HG03520 (cell line): ENCODE measurements around the gene RFX3.

Experiments used
- ATAC-seq: cut with Tn5 transposase; IDR thresholded peaks from one replicate; pipeline ENCODE4 v1.9.1; 2021; ENCODE audit warnings: mild to moderate bottlenecking, moderate library complexity; ENCODE audit not compliant: unreplicated experiment

The RFX3 gene

GRCh38 chr9:3478549-3478953 lies 47.2 kb downstream of the RFX3 start:
- peak; percentile 35 for ATAC-seq

GRCh38 chr9:3477236-3477834 lies 48.5 kb downstream of the RFX3 start:
- ATAC-seq, result peak; percentile 24

- no peak for ATAC-seq
These were observed 50.3 kb downstream of the RFX3 start for GRCh38 chr9:3475300-3476020.

- no peak for ATAC-seq
These were observed 51.0 kb downstream of the RFX3 start for GRCh38 chr9:3474821-3475220.

GRCh38 chr9:3473405-3473804 lies 52.4 kb downstream of the RFX3 start:
- no peak for ATAC-seq

GRCh38 chr9:3471883-3472282 lies 53.9 kb downstream of the RFX3 start:
- ATAC-seq, result no peak

DNA sequence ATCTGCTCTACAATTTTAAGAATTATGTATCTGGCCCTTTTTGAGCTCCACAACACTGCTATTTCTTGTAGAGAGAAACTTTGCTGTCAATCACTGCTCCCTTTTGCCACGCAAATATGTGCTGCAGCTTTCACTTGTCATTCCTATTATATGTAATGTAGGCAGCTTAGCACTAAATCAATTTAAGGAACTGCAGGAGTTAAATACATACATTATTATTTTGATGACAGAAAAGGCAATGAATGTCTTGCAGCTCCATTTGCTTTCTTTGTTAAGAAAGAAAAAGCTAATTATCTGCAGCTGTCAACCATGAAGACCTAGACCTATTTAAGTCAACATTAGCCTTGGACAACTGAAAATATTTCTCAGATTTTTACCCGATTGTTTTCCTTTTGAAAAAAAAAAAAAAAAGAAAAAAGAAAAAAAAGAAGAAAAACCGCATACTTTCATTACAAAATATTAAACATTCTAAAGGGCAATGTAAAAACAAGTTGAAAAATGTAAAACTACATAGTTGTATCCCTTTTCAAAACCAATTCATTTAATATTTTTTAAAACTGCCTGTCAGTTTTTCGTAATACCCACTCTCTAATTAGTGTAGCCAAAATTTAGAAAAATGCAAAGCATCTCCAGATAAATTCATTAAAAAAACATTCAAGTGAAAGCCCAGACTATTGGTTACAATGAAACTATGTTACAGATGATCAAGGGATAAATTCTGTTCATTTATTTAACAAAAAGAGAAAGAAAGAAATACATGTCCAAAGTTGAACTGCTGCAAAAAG lies 57.2 kb downstream of the RFX3 start:
- ATAC-seq, result no peak

DNA sequence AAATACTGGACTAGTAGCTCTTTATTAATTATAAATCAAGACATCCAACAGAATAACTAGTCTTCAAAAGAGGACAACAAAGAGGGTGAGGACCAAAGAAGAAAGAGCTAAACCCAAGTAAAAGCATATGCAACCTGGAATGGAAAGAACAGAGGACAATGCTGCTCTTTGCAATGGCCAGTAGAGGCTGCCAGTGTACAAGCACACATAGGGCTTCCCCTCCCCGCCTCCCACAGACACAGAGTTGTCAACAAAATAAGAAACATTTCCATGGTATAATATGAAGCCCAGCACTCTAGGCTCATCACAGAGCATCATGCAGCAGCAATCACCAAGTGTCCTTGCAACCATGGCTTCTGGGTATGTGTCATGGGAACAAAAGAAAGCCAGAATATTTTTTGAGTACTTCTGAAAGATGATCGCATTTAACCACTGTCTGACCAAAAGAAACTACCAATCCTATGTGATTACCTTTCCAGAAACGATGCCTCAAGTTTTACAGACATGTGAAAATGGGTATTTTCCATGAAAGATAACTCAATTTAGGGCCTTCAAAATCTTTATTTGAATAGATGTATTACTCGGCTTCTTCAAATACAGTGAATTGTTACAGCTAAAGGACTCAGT lies 58.1 kb downstream of the RFX3 start:
- ATAC-seq, result peak; percentile 96

GRCh38 chr9:3464033-3464638 lies 61.7 kb downstream of the RFX3 start:
- no peak for ATAC-seq

DNA sequence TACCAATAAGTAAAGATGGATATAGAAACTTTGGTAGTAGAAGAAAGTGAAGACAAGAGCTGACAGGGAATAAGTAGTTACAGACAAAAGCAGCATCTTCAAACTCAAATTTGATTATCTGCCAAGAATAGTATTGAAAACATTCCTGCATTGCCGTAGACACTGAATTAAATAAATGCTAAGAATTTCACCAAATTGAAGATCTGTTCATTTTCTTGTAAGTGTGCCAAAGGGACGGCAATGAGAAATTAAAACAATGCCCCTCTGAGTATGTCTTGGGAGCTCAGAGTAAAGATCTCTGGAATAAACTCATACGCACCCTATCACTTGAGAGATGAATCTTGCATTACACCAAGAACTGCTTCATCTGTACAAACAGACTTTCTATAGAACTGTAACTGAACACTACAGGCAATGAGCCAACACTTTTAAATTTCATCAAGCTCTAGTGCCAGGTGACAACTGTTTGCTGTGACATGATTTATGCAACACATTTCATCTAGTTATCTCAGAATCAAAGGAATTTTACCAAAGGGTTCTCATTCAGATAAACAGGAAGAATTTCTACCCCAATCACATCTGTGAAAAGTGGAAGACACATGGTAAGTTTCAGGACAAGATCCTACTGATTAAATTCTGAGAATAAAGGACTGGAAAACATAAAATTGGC lies 66.9 kb downstream of the RFX3 start:
- no peak for ATAC-seq

DNA sequence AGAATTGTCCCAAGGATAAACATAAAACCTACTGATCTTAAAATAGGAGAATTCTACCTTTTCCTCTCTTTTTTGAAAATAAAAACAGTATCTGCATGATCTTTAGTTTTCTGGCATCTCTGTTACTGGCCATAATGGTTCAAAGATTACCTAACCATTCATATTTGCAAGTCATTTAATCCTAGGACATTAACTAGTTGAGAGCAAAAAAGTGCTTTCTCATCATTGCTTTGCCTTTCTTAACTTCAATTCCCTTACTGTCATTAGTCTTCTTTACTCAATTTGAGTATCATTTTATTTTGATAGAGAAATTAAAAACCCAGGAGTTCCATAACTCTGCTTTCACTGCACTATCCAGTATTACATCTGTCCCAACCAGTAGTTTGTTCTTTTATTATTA lies 68.6 kb downstream of the RFX3 start:
- ATAC-seq, result no peak

DNA sequence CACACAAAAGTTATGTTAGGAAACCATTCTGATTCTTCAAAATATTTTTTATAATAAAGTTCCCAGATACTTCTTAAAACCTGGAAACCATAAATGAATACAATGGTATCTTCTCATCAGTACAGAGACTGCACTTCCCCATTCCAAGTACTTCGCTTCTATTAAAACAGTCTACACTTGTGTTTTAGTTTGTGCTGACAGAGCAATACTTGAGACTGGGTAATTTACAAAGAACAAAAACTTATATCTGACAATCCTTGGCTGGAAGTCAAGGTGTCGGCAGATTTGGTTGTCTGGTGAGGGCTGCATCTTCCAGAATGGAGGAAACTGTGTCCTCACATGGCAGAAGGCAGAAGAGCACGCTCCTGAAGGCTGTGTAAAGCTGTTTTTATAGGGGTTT lies 70.1 kb downstream of the RFX3 start:
- no peak for ATAC-seq

DNA sequence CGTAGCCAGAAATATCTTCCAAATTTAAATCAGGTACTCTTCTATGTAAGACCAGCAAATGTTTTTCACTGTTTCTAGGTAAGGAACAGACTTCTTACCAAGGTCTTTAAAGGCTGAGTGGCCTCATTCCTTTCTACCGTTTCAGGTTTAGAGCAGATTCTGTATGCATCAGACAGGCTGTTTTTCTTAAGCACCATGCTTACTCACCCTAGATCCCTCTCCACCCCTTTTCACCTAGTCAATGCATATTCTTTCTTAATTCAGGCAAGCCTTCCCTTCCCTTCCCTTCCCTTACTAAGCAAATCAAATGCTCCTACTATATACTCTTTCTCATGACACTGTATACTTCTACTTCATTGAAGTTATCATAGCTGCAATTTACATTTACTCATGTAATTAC lies 70.7 kb downstream of the RFX3 start:
- ATAC-seq, result no peak

GRCh38 chr9:3451956-3452355 lies 73.8 kb downstream of the RFX3 start:
- no peak for ATAC-seq

DNA sequence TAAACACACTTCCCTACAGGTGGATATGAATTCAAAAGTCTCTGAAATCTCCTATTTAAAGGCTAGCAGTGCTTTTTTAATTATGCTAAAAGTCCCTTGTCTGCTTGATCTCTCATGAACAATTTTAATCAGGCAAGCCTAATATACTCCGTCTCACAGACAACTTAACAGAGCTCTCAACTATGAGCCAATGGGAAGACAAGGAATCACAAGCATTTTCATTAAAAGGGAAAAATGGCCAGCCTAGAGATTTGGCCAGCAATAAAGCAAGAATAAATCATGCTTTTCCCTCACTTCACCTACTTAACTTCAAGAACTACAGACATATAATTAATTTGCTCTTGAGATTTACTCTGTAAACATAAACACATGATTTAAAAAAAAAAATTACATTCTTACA lies 78.0 kb downstream of the RFX3 start:
- no peak for ATAC-seq

DNA sequence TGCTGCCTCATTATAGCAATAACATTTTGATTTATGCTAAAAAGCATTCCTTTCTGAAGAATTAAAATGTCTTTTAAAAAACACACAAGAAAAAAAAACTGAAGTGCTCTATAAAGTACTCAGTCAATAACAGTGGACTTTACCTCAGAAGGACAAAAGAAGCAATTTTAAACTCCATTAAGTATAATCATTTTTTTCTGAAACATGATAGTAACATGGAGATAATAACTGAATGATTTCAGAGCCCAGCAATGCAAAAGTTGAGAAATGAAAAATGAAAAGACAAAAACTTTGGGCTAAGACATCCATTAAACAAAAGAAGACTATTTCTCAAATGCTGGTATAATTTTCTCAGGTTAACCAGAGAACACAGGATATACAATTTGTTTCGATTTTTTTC lies 78.7 kb downstream of the RFX3 start:
- no peak for ATAC-seq

- ATAC-seq, result no peak
These were observed 79.5 kb downstream of the RFX3 start for GRCh38 chr9:3446313-3446712.

DNA sequence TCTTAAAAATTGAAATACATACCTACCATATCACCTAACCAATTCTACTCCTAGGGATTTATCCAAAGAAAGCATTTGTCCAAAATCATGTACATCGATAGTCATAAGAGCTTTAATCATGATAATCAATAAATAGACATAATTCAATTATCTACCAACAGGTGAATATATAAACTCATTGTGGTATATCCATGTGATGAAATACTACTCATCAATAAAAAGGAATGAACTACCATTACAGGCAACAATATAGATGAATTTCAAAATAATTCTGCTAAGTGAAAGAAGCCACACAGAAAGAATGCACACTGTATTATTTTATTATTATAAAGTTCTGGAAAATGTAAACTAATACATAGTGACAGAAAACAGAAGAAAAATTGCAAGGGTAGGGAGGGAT lies 81.8 kb downstream of the RFX3 start:
- ATAC-seq, result no peak

DNA sequence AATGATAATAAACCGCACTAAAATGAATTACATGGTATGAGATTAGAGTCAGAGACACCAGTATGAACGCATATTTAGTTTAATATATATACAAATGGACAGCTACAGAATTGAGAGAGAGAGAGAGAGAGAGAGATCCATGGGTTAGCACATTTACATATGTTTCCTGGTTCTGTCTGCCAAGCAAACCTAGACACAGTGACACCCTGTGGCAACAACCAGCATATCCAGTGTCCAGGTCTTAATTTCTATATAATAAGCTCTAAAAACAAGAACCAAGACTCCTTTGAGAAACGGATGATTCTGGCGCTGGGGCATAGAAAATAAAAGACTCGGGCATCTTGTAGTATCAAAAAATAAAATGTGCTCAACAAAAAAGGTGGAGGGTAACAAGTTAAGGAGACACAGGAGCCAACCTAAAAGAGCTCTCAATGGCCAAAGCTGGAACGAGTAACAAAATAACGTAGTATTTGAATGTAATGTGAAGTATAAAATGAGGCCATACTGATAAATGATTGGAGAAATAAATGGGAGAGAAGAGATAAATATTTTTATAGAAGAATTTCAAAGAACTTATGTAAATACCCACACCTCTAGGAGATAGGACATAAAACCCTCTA lies 84.5 kb downstream of the RFX3 start:
- peak; percentile 95 for ATAC-seq
